Astrocyte of the cerebellum (primary cell): ENCODE results near the gene ABCB1.

Experiments used
- DNase-seq: peaks from one replicate; pipeline ENCODE4 v3.0.0-alpha.2; 2011; ENCODE audit warnings: low read depth
- H3K4me3 ChIP-seq: 2 replicates; pipeline ENCODE4 v1.5.1; 2011; ENCODE audit warnings: mild to moderate bottlenecking, low read depth, low read length, moderate library complexity
- CTCF ChIP-seq: IDR thresholded peaks from 2 replicates; pipeline ENCODE4 v1.5.1; 2012; ENCODE audit warnings: low read length, low read depth, moderate library complexity, mild to moderate bottlenecking; ENCODE audit errors: missing control alignments
- in situ Hi-C: cut with HindIII; loops from 2 replicates; pipeline ENCODE4 v1.10.0; 2017; ENCODE audit warnings: low sequenced_read_pairs

ABCB1 gene

GRCh38 chr7:87494454-87494853 lies 106.2 kb downstream of the ABCB1 start:
- TF ChIP-seq CTCF = no peak
- no peak overlapping the region for H3K4me3 ChIP-seq
- in situ Hi-C loops = no loop called here
- no peak for DNase-seq

GRCh38 chr7:87483131-87483530 lies 117.6 kb downstream of the ABCB1 start:
- in situ Hi-C loops = no loop called here

GRCh38 chr7:87482115-87482514 lies 118.6 kb downstream of the ABCB1 start:
- DNase-seq = no peak
- in situ Hi-C loops = no loop called here
- no peak for TF ChIP-seq CTCF

More at GRCh38 chr7:87483131-87483530, 117.6 kb downstream of the ABCB1 start:
- no peak overlapping the region for H3K4me3 ChIP-seq
- DNase-seq = no peak
- no peak for TF ChIP-seq CTCF

GRCh38 chr7:87480386-87480785 lies 120.3 kb downstream of the ABCB1 start:
- H3K4me3 ChIP-seq = no peak overlapping the region
- TF ChIP-seq CTCF = no peak
- in situ Hi-C loops = no loop called here
- no peak for DNase-seq

More at GRCh38 chr7:87482115-87482514, 118.6 kb downstream of the ABCB1 start:
- no peak overlapping the region for H3K4me3 ChIP-seq

GRCh38 chr7:87479951-87480350 lies 120.7 kb downstream of the ABCB1 start:
- DNase-seq = no peak
- in situ Hi-C loops = no loop called here
- TF ChIP-seq CTCF = no peak

GRCh38 chr7:87476179-87476557 lies 124.5 kb downstream of the ABCB1 start:
- DNase-seq = no peak
- TF ChIP-seq CTCF = no peak
- peak overlapping the region; percentile 49 for H3K4me3 ChIP-seq
- in situ Hi-C loops = no loop called here

More at GRCh38 chr7:87479951-87480350, 120.7 kb downstream of the ABCB1 start:
- H3K4me3 ChIP-seq = no peak overlapping the region
